IMR-90 (cell line): Measurements from ENCODE around the gene E2F3. TPM values are rescaled to one million over a fixed set of nuclear protein-coding genes. Genes with fewer than 3 reads are reported as not detected.

Experiments used
- ATAC-seq: fragments of 200-7000 bp; cut with Tn5 transposase; 2 replicates; pipeline ENCODE4 v1.9.1; 2020; ENCODE audit warnings: low read depth, mild to moderate bottlenecking, moderate library complexity
- BruUV-seq: library from RNA; stranded (reverse); fragments of 400-500 nt; replicated peaks from 2 replicates; lab custom pipeline; 2021; lab: Mats Ljungman, UMichigan
- CTCF ChIA-PET: fragments of 300-600 bp; formaldehyde crosslinking; extraction: SDS; loops from one replicate; lab custom pipeline; 2021; ENCODE audit warnings: antibody characterized with exemption; lab: Yijun Ruan, JAX
- POLR2A ChIA-PET: fragments of 300-600 bp; sonication (Branson Sonifier 250); formaldehyde crosslinking; loops from one replicate; lab custom pipeline; 2022; ENCODE audit warnings: antibody characterized with exemption; ENCODE audit not compliant: unreplicated experiment; lab: Charles Lee
- DNase-seq: peaks from one replicate; pipeline ENCODE4 v3.0.0; 2013
- H2AFZ ChIP-seq: replicated peaks from 2 replicates; pipeline ENCODE3; 2013; ENCODE audit warnings: low read length, mild to moderate bottlenecking; ENCODE audit not compliant: poor library complexity
- H2AK5ac ChIP-seq: 2 replicates; pipeline ENCODE4 v1.6.1; 2013; ENCODE audit warnings: low read depth, low read length, inconsistent platforms
- H2AK9ac ChIP-seq: replicated peaks from 2 replicates; pipeline ENCODE3; 2013; ENCODE audit warnings: mild to moderate bottlenecking, low read depth, low read length, moderate library complexity; ENCODE audit not compliant: poor library complexity
- H2BK120ac ChIP-seq: 2 replicates; pipeline ENCODE4 v1.6.1; 2013; ENCODE audit warnings: low read depth, low read length, inconsistent platforms
- H2BK15ac ChIP-seq: 3 replicates; pipeline ENCODE4 v1.6.1; 2013; ENCODE audit warnings: low read depth, low read length, inconsistent platforms
- H2BK20ac ChIP-seq: 2 replicates; pipeline ENCODE4 v1.6.1; 2013; ENCODE audit warnings: low read depth, mild to moderate bottlenecking, inconsistent platforms, low read length, moderate library complexity
- H2BK5ac ChIP-seq: 2 replicates; pipeline ENCODE4 v1.6.1; 2013; ENCODE audit warnings: mild to moderate bottlenecking, low read depth, low read length, inconsistent platforms; ENCODE audit not compliant: poor library complexity, severe bottlenecking
- H3K14ac ChIP-seq: replicated peaks from 2 replicates; pipeline ENCODE4 v1.6.1; 2013; ENCODE audit warnings: low read depth, low read length, inconsistent platforms
- H3K18ac ChIP-seq: 2 replicates; pipeline ENCODE4 v1.6.1; 2013; ENCODE audit warnings: low read depth, low read length, control low read depth
- H3K23ac ChIP-seq: 2 replicates; pipeline ENCODE4 v1.6.1; 2013; ENCODE audit warnings: low read depth, low read length, inconsistent platforms
- H3K27ac ChIP-seq: 2 replicates; pipeline ENCODE4 v1.5.1; 2013; ENCODE audit warnings: mild to moderate bottlenecking, control low read depth, low read length; ENCODE audit not compliant: insufficient read depth
- H3K27me3 ChIP-seq: 2 replicates; pipeline ENCODE4 v1.6.1; 2013; ENCODE audit warnings: low read length; ENCODE audit not compliant: control insufficient read depth, insufficient read depth
- H3K36me3 ChIP-seq: 2 replicates; pipeline ENCODE4 v1.6.1; 2013; ENCODE audit warnings: low read length, mixed read lengths; ENCODE audit not compliant: control insufficient read depth, insufficient read depth
- H3K4ac ChIP-seq: 2 replicates; pipeline ENCODE4 v1.6.1; 2013; ENCODE audit warnings: low read depth, low read length, inconsistent platforms
- H3K4me1 ChIP-seq: 2 replicates; pipeline ENCODE4 v1.6.1; 2013; ENCODE audit warnings: low read length, mixed read lengths; ENCODE audit not compliant: control insufficient read depth, insufficient read depth
- H3K4me2 ChIP-seq: 2 replicates; pipeline ENCODE4 v1.6.1; 2013; ENCODE audit warnings: low read depth, mild to moderate bottlenecking, control low read depth, low read length, moderate library complexity
- H3K4me3 ChIP-seq: 2 replicates; pipeline ENCODE4 v1.5.1; 2013; ENCODE audit warnings: low read depth, mild to moderate bottlenecking, control low read depth, low read length, moderate library complexity; ENCODE audit not compliant: insufficient read depth
- H3K56ac ChIP-seq: 2 replicates; pipeline ENCODE4 v1.6.1; 2013; ENCODE audit warnings: low read length, inconsistent platforms; ENCODE audit not compliant: insufficient read depth; ENCODE audit errors: extremely low read depth
- H3K79me1 ChIP-seq, 2 experiments: 2 replicates each; pipeline ENCODE4 v1.6.1; 2013; ENCODE audit warnings: low read length in 2 of 2, inconsistent platforms in 1 of 2, low read depth in 1 of 2
- H3K9ac ChIP-seq: 2 replicates; pipeline ENCODE4 v1.6.1; 2013; ENCODE audit warnings: low read depth, low read length, control low read depth
- H3K9me1 ChIP-seq: 2 replicates; pipeline ENCODE4 v1.6.1; 2013; ENCODE audit warnings: low read length, inconsistent platforms; ENCODE audit not compliant: insufficient read depth
- H3K9me3 ChIP-seq: 2 replicates; pipeline ENCODE4 v1.6.1; 2013; ENCODE audit warnings: low read length; ENCODE audit not compliant: control insufficient read depth, insufficient read depth
- H4K20me1 ChIP-seq: 2 replicates; pipeline ENCODE4 v1.6.1; 2013; ENCODE audit warnings: low read length, inconsistent platforms; ENCODE audit not compliant: insufficient read depth
- H4K5ac ChIP-seq: 2 replicates; pipeline ENCODE4 v1.6.1; 2013; ENCODE audit warnings: mild to moderate bottlenecking, low read depth, low read length, control low read depth
- H4K8ac ChIP-seq, 2 experiments: 2 replicates each; pipeline ENCODE4 v1.6.1; 2013; ENCODE audit warnings: low read depth in 2 of 2, low read length in 2 of 2, control low read depth in 1 of 2, inconsistent platforms in 1 of 2
- H4K91ac ChIP-seq: 2 replicates; pipeline ENCODE4 v1.6.1; 2013; ENCODE audit warnings: low read depth, low read length, inconsistent platforms; ENCODE audit not compliant: insufficient read depth
- BHLHE40 ChIP-seq: fragments of 150-350 bp; IDR thresholded peaks from 2 replicates; pipeline ENCODE4 v1.6.1; 2016; ENCODE audit warnings: mild to moderate bottlenecking, low read depth, low read length
- CEBPB ChIP-seq: IDR thresholded peaks from 2 replicates; pipeline ENCODE4 v1.6.1; 2012; ENCODE audit warnings: low read depth, low read length, improper control_type of control experiment
- CHD1 ChIP-seq: IDR thresholded peaks from 2 replicates; pipeline ENCODE4 v1.6.1; 2012; ENCODE audit warnings: low read depth, low read length, improper control_type of control experiment
- FOS ChIP-seq: fragments of 150-350 bp; IDR thresholded peaks from 2 replicates; pipeline ENCODE4 v1.6.1; 2016; ENCODE audit warnings: low read depth, low read length
- MAFK ChIP-seq: IDR thresholded peaks from 2 replicates; pipeline ENCODE4 v1.6.1; 2012; ENCODE audit warnings: low read depth, low read length, improper control_type of control experiment
- MAZ ChIP-seq: IDR thresholded peaks from 2 replicates; pipeline ENCODE4 v1.6.1; 2012; ENCODE audit warnings: low read depth, mild to moderate bottlenecking, low read length, improper control_type of control experiment, moderate library complexity, borderline replicate concordance
- MXI1 ChIP-seq: IDR thresholded peaks from 2 replicates; pipeline ENCODE4 v1.6.1; 2012; ENCODE audit warnings: low read depth, mild to moderate bottlenecking, low read length, moderate library complexity, borderline replicate concordance
- NFE2L2 ChIP-seq: fragments of 150-350 bp; IDR thresholded peaks from 2 replicates; pipeline ENCODE4 v1.6.1; 2016; ENCODE audit warnings: low read depth, mild to moderate bottlenecking, low read length
- POLR2A ChIP-seq: IDR thresholded peaks from 2 replicates; pipeline ENCODE4 v1.6.1; 2012; ENCODE audit warnings: mild to moderate bottlenecking, low read depth, low read length
- RAD21 ChIP-seq: IDR thresholded peaks from 2 replicates; pipeline ENCODE4 v1.6.1; 2012; ENCODE audit warnings: low read length, improper control_type of control experiment
- RCOR1 ChIP-seq: IDR thresholded peaks from 2 replicates; pipeline ENCODE4 v1.6.1; 2012; ENCODE audit warnings: mild to moderate bottlenecking, low read length, improper control_type of control experiment; ENCODE audit not compliant: insufficient replicate concordance
- RFX5 ChIP-seq: IDR thresholded peaks from 2 replicates; pipeline ENCODE4 v1.8.0; 2012; ENCODE audit warnings: low read depth, mild to moderate bottlenecking, low read length, moderate library complexity
- SMC3 ChIP-seq: fragments of 150-350 bp; IDR thresholded peaks from 2 replicates; pipeline ENCODE4 v1.6.1; 2016; ENCODE audit warnings: low read depth, mild to moderate bottlenecking, antibody characterized with exemption, low read length, moderate library complexity
- USF2 ChIP-seq: fragments of 150-350 bp; IDR thresholded peaks from 2 replicates; pipeline ENCODE4 v1.6.1; 2017; ENCODE audit warnings: mild to moderate bottlenecking, antibody characterized with exemption, low read length, low read depth
- WGBS, 2 experiments: methylation state at CpG; one replicate each; pipeline versions ENCODE4 v1.1.5 to v1.1.7; 2013; ENCODE audit warnings: missing lambda C conversion rate in 2 of 2; ENCODE audit not compliant: insufficient read length in 1 of 2; ENCODE audit errors: extremely low coverage in 2 of 2; 5-methylcytosine and 5-hydroxymethylcytosine counted together
- dilution Hi-C: fragments of 300-500 bp; cut with HindIII; formaldehyde crosslinking; loops from one replicate; pipeline ENCODE4 v1.14.3; 2018; ENCODE audit warnings: low sequenced_read_pairs; ENCODE audit not compliant: unreplicated experiment
- in situ Hi-C: fragments of 300-500 bp; cut with MboI; formaldehyde crosslinking; loops from 3 replicates; pipeline ENCODE4 v1.14.3; 2019; ENCODE audit warnings: low sequenced_read_pairs, inconsistent platforms, mixed read lengths
- intact Hi-C: fragments of 100-400 bp; cut with micrococcal nuclease; formaldehyde crosslinking; loops from 2 replicates; pipeline ENCODE4 v1.10.0; 2022
- polyA plus RNA-seq, 3 experiments: library from polyadenylated mRNA; depleted of rRNA; stranded (reverse); fragments of >200 nt; gene quantifications; 2 replicates each; pipeline ENCODE4 v1.2.3, GENCODE V29; 2012; ENCODE audit warnings: low replicate concordance in 1 of 3
- total RNA-seq: library from RNA; depleted of rRNA; stranded (reverse); fragments of >200 nt; gene quantifications from 2 replicates; pipeline ENCODE4 v1.2.3, GENCODE V29; 2012
- TF ChIP-seq, protein P1 (sequence below): fragments of 150-350 bp; IDR thresholded peaks from 2 replicates; pipeline ENCODE4 v1.6.1; 2016; ENCODE audit warnings: low read depth, mild to moderate bottlenecking, low read length, moderate library complexity, borderline replicate concordance
- TF ChIP-seq, protein P2 (sequence below): conservative IDR thresholded peaks from 2 replicates; pipeline ENCODE4 v1.5.1; 2012; ENCODE audit warnings: mild to moderate bottlenecking, low read depth, low read length, improper control_type of control experiment

Gene E2F3
- total and polyA plus RNA-seq, 2 of the 4 experiments (the other 2 are of a cell fraction): 2.3 to 8.2 TPM

DNA sequence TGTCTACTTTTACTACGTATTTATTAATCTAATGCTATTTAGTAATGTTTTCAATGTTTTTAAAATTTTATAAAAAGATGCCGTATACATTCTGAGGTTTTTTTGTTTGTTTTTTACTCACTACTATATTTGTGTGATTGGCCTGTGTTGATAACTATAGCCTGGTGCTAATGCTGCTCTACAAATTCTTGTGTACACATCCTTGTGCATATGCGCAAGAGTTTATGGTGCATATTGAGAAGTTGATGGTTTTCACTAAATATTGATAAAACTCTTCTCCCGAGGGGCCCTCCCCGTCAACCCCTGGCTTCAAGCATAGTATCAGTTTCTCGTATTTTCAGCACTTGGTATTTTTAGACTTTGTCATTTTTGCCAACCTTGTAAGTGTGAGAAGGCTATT, 59.9 kb downstream of the E2F3 start:
- no peak for TF ChIP-seq RAD21
- TF ChIP-seq, protein P1, sequence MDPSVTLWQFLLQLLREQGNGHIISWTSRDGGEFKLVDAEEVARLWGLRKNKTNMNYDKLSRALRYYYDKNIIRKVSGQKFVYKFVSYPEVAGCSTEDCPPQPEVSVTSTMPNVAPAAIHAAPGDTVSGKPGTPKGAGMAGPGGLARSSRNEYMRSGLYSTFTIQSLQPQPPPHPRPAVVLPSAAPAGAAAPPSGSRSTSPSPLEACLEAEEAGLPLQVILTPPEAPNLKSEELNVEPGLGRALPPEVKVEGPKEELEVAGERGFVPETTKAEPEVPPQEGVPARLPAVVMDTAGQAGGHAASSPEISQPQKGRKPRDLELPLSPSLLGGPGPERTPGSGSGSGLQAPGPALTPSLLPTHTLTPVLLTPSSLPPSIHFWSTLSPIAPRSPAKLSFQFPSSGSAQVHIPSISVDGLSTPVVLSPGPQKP: no peak
- TF ChIP-seq CHD1: no peak
- TF ChIP-seq USF2: no peak
- no peak for TF ChIP-seq POLR2A
- TF ChIP-seq FOS: no peak
- no peak for TF ChIP-seq MAFK
- TF ChIP-seq NFE2L2: no peak
- no peak for TF ChIP-seq BHLHE40
- TF ChIP-seq MAZ: no peak
- no peak for TF ChIP-seq SMC3
- TF ChIP-seq, protein P2, sequence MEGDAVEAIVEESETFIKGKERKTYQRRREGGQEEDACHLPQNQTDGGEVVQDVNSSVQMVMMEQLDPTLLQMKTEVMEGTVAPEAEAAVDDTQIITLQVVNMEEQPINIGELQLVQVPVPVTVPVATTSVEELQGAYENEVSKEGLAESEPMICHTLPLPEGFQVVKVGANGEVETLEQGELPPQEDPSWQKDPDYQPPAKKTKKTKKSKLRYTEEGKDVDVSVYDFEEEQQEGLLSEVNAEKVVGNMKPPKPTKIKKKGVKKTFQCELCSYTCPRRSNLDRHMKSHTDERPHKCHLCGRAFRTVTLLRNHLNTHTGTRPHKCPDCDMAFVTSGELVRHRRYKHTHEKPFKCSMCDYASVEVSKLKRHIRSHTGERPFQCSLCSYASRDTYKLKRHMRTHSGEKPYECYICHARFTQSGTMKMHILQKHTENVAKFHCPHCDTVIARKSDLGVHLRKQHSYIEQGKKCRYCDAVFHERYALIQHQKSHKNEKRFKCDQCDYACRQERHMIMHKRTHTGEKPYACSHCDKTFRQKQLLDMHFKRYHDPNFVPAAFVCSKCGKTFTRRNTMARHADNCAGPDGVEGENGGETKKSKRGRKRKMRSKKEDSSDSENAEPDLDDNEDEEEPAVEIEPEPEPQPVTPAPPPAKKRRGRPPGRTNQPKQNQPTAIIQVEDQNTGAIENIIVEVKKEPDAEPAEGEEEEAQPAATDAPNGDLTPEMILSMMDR: no peak
- TF ChIP-seq MXI1: no peak
- no peak for TF ChIP-seq RCOR1
- no peak for TF ChIP-seq CEBPB
- TF ChIP-seq RFX5: no peak
- Histone ChIP-seq H3K27me3 (no peaks in the 10 kb centered on the region), H3K27ac (no peak overlapping the region), H3K4me3 (no peak overlapping the region), H3K23ac (no peak overlapping the region), H4K5ac (no peak overlapping the region), H2BK120ac (no peak overlapping the region), H3K9me1 (no peaks in the 10 kb centered on the region), H2BK15ac (no peak overlapping the region), H4K91ac (no peak overlapping the region), H4K8ac (no peak overlapping the region), H3K36me3 (peaks cover 2% of the 10 kb centered on the region), H3K9me3 (no peaks in the 10 kb centered on the region), H3K9ac (no peak overlapping the region), H2AK5ac (no peak overlapping the region), H2AK9ac (no peak overlapping the region), H3K79me1 (peaks cover 34 to 56% of the 10 kb centered on the region in 2 experiments), H3K4me2 (no peak overlapping the region), H2BK5ac (no peak overlapping the region), H3K4ac (no peak overlapping the region), H3K56ac (no peak overlapping the region), H2AFZ (no peak overlapping the region), H4K20me1 (peaks cover 32% of the 10 kb centered on the region), H3K14ac (no peak overlapping the region), H3K18ac (no peak overlapping the region), H3K4me1 (no peaks in the 10 kb centered on the region), H2BK20ac (no peak overlapping the region)
- no TSS peak for BruUV-seq
- ChIA-PET CTCF (no interaction called here), POLR2A (interaction anchor here (0.6 kb wide), 1 partner anchor 58 kb away, joined by 4 read pairs; no protein-coding TSS in a partner anchor)
- intact Hi-C loops: no loop called here
- ATAC-seq: no peak
- dilution Hi-C loops: no loop called here
- WGBS, 2 experiments: no CpG with 5 or more reads among the region's 6 CpGs
- DNase-seq: no peak
- in situ Hi-C loops: no loop called here
